HEK293T (cell line): Measurements from ENCODE around the gene RNF207.

ENCODE experiments used
- ARNT ChIP-seq: fragments of 450-650 bp; IDR thresholded peaks from 2 replicates; pipeline ENCODE4 v1.6.1; 2017; ENCODE audit warnings: mild to moderate bottlenecking
- BHLHE40 ChIP-seq: fragments of 450-650 bp; IDR thresholded peaks from 2 replicates; pipeline ENCODE4 v1.6.1; 2016; ENCODE audit warnings: mild to moderate bottlenecking, moderate library complexity, borderline replicate concordance
- ELF4 ChIP-seq: fragments of 450-650 bp; IDR thresholded peaks from 2 replicates; pipeline ENCODE4 v1.6.1; 2017; ENCODE audit warnings: antibody characterized with exemption
- FOXA1 ChIP-seq: fragments of 450-650 bp; IDR thresholded peaks from 2 replicates; pipeline ENCODE4 v1.6.1; 2016; ENCODE audit warnings: mild to moderate bottlenecking
- FOXK2 ChIP-seq: fragments of 450-650 bp; IDR thresholded peaks from 2 replicates; pipeline ENCODE4 v1.6.1; 2016; ENCODE audit warnings: mild to moderate bottlenecking
- FOXM1 ChIP-seq: fragments of 450-650 bp; IDR thresholded peaks from 2 replicates; pipeline ENCODE4 v1.6.1; 2017; ENCODE audit warnings: mild to moderate bottlenecking, borderline replicate concordance
- HDGF ChIP-seq: fragments of 450-650 bp; IDR thresholded peaks from 2 replicates; pipeline ENCODE4 v1.6.1; 2017; ENCODE audit warnings: antibody characterized with exemption, borderline replicate concordance
- L3MBTL2 ChIP-seq: fragments of 450-650 bp; conservative IDR thresholded peaks from 2 replicates; pipeline ENCODE4 v1.6.1; 2016; ENCODE audit warnings: mild to moderate bottlenecking
- LEF1 ChIP-seq: fragments of 450-650 bp; IDR thresholded peaks from 2 replicates; pipeline ENCODE4 v1.6.1; 2017; ENCODE audit warnings: mild to moderate bottlenecking, borderline replicate concordance
- PKNOX1 ChIP-seq: fragments of 450-650 bp; IDR thresholded peaks from 2 replicates; pipeline ENCODE4 v1.6.1; 2016
- SP1 ChIP-seq: fragments of 450-650 bp; IDR thresholded peaks from 2 replicates; pipeline ENCODE4 v1.6.1; 2017
- SUZ12 ChIP-seq: fragments of 450-650 bp; IDR thresholded peaks from 2 replicates; pipeline ENCODE4 v1.6.1; 2016; ENCODE audit warnings: mild to moderate bottlenecking
- TARDBP ChIP-seq: fragments of 450-650 bp; IDR thresholded peaks from 2 replicates; pipeline ENCODE4 v1.6.1; 2016
- ZNF384 ChIP-seq: fragments of 450-650 bp; IDR thresholded peaks from 2 replicates; pipeline ENCODE4 v1.6.1; 2016

- no peak for TF ChIP-seq FOXK2
- TF ChIP-seq SUZ12 = no peak
- no peak for TF ChIP-seq ELF4
- TF ChIP-seq FOXM1 = no peak
- no peak for TF ChIP-seq L3MBTL2
- TF ChIP-seq BHLHE40 = no peak
- no peak for TF ChIP-seq HDGF
- no peak for TF ChIP-seq SP1
- no peak for TF ChIP-seq TARDBP
- TF ChIP-seq LEF1 = no peak
- TF ChIP-seq ZNF384 = no peak
- TF ChIP-seq FOXA1 = no peak
- no peak for TF ChIP-seq PKNOX1
- no peak for TF ChIP-seq ARNT
Observed at GRCh38 chr1:6210591-6211355, 4.9 kb downstream of the RNF207 start.
